G401 (cell line): ENCODE data around the gene DISC1. TPM values are rescaled to one million over a fixed set of nuclear protein-coding genes. Genes with fewer than 3 reads are reported as not detected.
"Not testable (repeated sequence)": the region's sequence is repeated elsewhere in the genome, so short reads cannot be mapped to it uniquely, and the experiment has no call there.

Source experiments
- DNase-seq: peaks from one replicate; pipeline ENCODE4 v3.0.0-alpha.2; 2015; ENCODE audit warnings: low spot score
- in situ Hi-C: cut with HindIII; loops from 2 replicates; pipeline ENCODE4 v1.10.0; 2016; ENCODE audit warnings: low sequenced_read_pairs, mixed read lengths
- total RNA-seq: library from RNA; depleted of rRNA; stranded (reverse); fragments of >200 nt; shearing (Covaris generic); gene quantifications from 2 replicates; pipeline ENCODE4 v1.2.3, GENCODE V29; 2014

Gene DISC1
- total RNA-seq, 1 experiment from 2014 or later: 6.1 TPM

DNA sequence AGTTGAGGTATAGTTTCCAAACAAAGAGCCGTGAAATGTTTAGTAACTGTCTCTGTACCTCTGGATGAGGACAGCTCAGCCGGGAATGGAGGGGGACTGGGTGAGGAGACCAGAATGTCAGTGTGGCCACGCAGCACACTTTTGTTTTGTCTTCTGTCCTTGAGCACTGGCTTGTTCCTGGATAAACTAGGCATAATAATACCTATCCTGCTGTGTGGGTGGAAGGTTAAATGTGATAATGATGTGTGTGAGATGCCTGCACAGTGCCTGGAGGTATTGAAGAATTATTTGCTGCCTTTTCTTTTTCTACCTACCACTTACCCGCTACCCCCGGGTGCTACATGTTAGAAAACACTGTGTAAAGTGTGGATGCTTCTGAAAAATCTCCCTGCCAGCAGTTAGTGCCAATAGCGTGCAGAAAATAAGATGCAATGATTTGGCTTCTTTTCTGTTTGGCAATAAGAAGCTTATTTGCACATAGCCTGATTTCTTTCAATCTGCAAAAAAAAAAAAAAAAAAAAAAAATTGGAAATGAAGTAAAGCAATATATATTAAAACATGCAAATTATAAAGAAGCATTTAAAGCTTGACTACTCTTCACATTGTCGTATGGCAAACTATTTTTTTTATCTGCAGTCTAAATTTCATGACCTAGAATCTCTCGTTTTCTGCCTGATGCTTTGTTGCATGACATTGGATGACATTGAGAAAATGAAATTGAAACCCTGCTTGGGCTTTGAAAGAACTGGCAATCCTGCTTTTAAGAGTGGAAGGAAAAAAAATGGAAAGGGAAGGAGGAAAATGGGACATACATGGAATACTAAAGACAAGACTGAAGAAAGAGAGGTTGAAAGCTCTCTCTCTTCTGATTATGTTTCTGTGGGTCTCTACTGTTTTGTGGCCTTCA, 89.5 kb downstream of the DISC1 start:
- in situ Hi-C loops: no loop called here

DNA sequence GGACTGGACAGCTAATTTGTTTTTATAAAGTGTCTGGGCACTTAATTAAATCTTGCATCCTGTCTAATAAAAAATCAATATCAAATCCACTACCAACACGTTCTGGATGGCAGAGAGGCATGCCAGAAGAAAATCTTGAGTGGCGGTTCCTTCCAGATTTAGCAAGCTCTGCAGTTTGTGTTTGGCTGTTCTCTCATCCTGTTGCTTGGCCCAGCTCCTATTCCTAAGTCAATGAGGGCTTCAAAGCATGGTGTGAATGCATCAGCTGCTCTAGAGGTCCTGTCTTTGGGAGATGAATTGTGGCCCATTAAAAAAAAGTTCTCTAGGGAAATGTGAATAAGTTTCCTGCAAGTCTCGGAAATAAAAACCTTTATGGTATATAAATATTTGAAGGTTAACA, 90.3 kb downstream of the DISC1 start:
- DNase-seq: no peak
- in situ Hi-C loops: no loop called here

More for the DNA sequence above, 89.5 kb downstream of the DISC1 start:
- no peak for DNase-seq

DNA sequence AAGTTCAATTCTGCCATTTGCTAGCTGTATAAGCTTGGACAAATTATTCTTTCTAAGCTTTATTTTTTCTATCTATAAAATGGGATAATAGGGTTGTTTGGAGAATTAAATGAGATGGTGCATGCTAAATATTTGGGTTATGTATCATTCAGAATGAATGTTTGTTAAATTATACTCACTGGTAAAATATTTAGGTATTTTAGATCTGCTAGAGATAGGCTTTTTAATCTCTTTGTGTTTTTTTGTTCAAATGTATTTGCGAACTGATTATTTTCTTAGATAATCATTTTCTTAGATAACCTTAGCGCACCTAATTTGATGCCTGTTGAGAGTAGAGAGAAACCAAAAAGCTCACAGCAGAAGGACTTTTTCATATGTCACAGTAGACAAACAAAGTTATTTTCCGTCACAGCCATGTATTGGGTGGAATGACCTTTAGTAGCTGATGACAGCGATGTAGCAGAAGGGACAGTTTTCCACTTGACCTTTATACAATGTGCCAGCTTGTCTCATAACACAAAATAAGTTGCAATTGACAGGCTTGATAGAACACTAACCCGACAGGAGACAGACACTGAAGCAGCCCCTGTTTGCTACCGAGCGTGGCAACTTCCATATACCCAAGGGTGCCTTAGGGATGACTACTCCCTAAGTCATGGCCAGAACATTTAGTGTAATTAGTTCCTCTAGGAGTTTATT, 93.0 kb downstream of the DISC1 start:
- in situ Hi-C loops: no loop called here
- no peak for DNase-seq

DNA sequence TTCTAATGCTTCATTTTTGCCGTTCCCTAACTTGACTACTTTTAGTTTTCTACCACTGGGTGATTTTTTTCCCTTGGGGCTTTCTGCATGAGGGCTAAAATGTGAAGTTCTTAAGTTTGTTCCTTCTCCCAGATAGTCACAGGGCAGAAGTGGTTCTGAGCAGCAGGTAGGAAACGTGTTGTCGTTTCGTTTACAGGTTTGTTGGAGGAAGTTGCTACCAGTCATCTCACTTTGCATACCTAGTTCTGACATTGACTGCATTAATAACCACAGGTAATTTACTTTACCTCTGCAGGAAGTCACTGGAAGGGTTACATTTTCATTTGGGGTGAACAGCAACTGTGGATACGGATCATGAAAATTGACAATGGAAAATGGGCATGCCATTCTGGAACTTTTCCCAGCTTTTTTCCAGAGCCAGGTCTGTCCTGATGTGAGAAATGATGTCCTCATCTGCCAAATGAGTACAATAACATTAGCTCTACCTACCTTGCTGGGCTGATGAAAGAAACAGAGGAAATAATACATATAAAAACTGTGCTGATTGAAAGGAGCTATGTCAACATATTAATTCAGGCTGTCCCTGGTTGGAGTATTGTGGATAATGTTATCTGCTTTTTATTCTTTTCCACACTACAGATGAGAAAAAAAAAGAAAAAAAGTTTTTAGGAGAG, 94.2 kb downstream of the DISC1 start:
- in situ Hi-C loops: no loop called here
- DNase-seq: no peak

DNA sequence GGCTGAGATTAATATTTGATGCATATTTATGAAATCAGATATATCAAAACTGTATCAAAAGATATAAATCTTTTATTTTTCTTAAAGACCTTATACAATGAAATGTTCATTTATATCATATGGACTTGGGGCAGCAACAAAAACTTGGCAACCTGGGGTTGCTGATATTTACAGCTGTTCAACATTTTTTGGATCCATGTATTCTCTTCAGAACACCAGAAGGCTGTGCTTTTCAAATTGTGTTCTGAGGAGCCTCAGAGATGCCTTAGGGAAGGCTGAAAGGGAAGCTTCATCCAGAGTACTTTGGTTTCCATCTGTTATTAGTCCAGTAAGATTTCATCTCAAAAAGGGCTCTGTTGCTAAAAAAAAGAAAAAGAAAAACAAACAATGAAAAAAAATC, 94.8 kb downstream of the DISC1 start:
- in situ Hi-C loops: no loop called here
- no peak for DNase-seq

DNA sequence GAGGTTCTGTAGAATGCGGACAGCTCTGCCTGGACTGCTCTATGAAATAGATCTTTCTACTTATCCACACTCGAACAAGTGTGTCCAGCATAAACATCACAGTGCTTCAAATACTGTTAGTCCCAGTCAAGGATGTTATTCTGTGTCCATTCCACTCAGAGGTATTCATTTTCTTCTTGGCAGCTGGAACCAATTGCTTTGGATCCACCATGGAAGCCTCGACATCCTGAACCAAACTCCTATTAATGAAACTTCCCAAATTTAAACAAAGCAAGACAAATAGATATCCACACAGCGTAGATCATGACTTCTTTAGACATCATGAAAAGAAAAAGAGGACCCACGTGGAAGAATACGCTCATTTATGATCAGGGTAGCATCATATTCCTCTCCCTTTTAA, 95.8 kb downstream of the DISC1 start:
- in situ Hi-C loops: no loop called here
- DNase-seq: no peak

DNA sequence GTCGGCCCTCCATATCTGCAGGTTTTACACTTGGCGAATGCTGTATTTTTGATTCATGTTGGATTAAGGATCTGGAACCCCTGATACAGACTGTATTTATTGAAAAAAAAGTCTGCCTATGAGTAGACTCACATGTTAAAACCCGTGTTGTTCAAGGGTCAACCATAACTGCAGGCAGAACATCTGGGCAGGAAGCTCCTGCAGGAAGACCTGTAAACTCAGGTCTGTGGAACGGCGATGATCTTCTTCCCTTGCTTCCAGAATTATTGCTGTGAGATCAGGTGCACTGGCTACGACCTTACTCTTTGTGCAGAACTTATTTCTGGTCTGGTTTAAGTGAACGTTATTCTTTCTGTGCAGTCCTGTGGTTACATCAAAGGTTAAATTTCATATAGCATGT, 96.6 kb downstream of the DISC1 start:
- in situ Hi-C loops: no loop called here

DNA sequence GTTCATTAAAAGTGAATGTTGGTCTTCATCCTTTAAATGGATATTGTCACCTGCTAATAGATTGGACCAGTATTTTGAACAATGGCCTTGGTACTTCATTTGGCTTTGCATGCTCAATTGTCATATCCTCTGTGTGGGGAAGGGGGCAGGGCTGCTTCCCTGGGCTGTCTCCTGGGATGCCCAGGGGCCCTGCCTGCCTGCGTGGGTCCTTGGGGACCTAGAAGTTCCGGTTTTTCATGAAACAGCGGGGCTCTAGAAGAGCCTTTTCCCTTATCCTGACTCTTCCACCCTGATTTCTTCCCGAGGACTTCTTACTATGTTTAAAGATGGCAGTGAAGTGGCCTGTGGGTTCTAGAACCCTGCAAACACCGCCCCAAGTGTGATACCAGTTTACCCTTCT, 97.5 kb downstream of the DISC1 start:
- no peak for DNase-seq
- in situ Hi-C loops: no loop called here

More for the DNA sequence above, 96.6 kb downstream of the DISC1 start:
- DNase-seq: no peak

DNA sequence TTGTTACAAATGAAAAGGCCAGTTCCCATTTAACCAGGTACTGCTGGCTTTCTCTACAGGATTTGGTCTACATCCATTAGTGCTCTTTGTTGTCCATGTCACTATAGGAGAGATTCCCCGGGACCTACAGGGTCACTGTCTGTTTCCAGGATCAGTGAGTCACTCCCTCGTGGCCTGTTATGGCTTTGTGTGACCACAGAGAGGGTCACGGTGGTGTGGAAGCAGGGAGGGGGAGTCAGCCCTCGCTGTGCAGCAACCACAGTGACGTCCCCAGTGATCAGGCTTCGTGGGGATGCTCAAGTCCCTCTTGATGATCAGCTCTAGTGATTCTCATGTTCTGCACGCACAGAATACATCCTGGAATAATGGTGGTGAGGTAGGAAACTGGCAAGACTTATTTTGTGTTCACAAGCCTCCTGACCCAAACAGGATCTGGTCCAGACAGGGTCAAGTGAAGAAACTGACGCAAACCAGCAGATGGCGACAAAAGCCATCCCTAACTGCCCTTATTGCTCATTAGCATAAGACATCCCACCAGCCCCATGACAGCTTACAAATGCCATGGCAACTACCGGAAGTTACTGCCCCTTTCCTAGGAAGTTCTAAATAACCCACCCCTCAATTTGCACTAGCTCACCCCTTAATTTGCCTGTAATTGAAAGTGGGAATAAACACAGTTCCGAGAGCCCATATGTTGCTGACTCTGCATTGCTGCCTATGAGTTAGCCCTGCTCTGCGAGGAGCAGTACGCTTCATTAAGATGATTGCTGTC, 98.5 kb downstream of the DISC1 start:
- DNase-seq: peak; percentile 16
- in situ Hi-C loops: no loop called here

DNA sequence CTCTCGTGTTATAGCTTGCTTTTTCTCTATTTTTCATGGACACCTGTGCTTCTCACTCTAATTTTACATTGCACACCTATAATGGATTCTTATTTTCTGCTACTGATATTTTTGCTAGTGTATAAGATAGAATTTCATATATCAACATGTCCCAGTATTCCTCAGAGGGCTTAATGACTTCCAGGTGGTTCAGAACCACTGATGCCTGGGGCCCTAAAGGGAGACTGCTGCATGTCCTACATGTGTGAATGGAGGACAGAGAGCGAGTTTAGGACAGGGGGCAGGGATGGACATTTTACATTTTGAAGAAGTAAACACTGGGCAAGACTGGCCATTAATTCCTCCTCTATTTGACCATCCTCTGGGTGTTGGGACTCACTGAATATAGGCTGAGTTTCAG, 100.6 kb downstream of the DISC1 start:
- in situ Hi-C loops: no loop called here
- DNase-seq: no peak

DNA sequence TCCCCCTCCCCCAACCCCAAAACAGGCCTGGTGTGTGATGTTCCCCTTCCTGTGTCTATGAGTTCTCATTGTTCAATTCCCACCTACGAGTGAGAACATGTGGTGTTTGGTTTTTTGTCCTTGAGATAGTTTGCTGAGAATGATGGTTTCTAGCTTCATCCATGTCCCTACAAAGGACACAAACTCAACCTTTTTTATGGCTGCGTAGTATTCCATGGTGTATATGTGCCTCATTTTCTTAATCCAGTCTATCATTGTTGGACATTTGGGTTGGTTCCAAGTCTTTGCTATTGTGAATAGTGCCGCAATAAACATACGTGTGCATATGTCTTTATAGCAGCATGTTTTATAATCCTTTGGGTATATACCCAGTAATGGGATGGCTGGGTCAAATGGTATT, 102.4 kb downstream of the DISC1 start:
- DNase-seq, in situ Hi-C loops: not testable (repeated sequence)

DNA sequence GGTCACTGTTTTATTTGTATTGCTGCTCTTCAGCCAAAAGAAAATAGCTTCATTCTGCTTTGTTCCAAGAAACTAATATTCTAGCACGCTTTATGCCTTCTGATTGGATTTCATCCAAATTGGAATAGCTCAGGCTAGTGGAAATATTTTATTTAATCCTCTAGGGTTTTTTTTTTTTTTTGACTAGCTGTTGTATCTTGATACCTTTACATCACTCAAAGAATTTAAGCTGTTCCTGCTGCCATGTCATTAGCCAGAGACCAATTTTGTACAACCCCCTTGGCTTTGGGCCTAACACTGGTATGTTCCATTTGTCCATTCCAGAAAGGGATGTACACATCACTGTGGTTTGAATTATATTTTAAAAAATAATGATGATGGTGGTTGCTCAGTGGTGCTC, 103.0 kb downstream of the DISC1 start:
- no peak for DNase-seq
- in situ Hi-C loops: no loop called here

DNA sequence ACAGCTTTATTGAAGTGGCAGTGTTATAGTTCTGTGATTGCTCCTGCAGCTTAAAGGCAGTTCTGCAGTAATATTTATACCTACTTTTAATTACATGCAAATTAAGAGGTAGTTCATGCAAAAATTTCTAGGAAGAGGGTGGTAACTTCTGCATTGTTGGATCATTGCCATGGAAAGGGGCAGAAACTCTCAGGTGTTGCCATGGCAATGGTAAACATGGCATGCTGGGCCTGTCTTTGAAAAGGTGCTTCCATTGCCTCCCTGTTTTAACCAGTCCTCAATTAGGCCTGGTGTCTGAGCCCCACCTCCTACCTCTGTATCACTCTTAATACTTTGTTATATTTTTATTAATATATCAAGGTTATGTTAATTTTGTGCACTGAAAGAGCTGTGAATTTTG, 104.7 kb downstream of the DISC1 start:
- no peak for DNase-seq
- in situ Hi-C loops: no loop called here

DNA sequence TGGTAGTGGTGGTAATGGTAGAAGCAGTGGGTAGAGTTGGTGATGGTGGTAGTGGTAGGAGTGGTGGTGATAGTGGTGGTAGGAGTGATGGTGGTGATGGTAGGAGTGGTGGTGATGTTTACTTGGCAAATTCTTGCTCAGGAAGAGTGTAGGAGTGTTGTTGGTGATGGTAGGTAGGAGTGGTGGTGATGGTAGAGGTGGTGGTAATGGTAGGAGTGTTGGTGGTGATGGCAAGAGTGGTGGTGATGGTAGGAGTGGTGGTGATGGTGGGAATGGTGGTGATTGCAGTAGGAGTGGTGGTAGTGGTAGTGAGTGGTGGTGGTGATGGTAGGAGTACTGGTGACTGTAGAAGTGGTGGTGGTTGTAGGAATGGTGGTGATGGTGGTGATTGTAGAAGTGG, 106.5 kb downstream of the DISC1 start:
- in situ Hi-C loops: no loop called here
- DNase-seq: no peak

DNA sequence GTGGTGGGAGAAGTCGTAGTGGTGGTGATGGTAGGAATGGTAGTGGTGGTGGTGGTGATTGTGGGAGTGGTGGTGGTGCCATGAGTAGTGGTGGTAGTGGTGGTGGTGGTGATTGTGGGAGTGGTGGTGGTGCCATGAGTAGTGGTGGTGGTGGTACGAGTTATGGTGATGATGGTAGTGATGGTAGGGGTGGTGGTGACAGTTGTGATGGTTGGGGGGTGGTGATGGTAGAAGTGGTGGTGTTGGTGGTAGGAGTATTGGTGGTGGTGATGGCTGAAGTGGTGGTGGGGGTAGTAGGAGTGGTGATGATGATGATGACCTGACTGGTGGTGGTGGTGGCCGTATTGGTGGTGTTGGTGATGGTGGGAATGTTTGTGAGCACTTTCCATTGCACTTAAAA, 107.1 kb downstream of the DISC1 start:
- in situ Hi-C loops: no loop called here
- DNase-seq: no peak

DNA sequence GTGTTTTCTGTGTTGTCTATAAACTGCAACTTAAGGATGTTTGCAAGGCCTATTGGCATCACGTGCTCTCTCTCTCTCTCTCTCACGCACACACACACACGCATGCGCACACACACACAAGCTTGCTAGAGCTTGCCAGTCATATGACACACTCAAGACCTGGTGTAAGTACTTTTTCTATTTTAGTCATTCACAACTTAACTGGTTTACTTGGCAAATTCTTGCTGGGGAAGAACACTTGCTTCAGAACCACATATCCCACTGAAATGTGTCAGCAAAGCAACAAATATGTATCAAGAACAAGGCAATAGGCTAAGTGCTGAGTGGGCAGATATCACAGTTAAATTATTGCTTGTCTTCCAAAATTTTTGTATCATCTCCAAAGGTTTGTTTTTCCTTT, 107.8 kb downstream of the DISC1 start:
- in situ Hi-C loops: no loop called here
- no peak for DNase-seq

DNA sequence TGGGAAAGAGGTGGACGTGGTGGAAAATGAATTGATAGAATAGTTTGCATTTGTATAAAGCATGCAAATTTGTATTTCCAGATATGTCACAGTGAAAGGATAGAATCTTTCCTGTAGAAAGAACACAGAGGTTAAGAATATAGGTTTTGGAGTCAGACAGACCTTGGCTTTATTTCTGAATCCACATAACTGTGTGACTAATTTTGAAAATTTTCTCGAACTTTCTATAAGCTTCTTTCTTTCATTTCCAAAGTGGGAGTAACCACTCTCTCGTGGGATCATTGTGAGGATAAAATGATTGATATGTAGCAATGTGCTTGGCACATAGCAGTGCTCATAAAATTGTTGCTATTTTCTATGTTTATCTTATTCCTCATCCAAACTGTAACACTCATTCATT, 108.8 kb downstream of the DISC1 start:
- no peak for DNase-seq
- in situ Hi-C loops: no loop called here

DNA sequence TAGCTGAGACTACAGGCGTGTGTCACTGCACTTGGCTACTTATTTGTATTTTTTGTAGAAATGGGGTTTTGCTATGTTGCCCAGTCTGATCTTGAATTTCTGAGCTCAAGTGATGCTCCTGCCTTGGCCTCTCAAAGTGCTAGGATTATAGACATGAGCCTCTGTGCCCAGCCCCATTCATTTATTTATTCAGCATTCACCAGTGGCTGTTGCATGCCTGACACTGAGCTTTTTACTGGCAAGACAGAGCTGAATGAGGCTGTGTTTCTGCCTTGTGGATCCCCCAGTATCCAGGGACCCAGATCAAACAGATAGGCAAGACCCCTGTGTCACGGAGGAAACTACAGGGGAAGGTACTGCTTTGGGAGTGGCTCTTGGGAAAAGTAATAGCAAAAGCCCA, 109.4 kb downstream of the DISC1 start:
- in situ Hi-C loops: no loop called here

DNA sequence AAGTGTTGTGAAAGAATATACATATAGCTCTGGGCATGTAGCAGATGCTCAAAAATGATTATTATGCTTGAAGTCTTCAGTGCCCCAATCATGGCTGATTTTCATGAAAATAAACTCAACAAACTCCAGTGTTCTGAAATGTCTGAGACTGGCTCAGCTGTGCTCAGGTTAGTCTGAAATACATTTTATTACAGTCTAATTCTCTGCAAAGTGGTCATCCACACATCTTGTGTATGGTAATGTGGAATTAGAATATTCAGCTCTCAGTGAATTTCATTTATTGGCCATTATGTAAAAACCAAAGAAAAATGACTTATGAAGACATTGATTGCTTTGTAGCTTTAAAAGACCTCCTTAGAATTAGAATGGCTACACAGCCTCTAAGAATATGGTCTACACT, 109.9 kb downstream of the DISC1 start:
- in situ Hi-C loops: no loop called here
- DNase-seq: no peak

More for the DNA sequence above, 109.4 kb downstream of the DISC1 start:
- no peak for DNase-seq
